ENCODE data around the gene REXO4.
A peak's percentile ranks its signal among the peaks of the same experiment; 100 is the strongest.

The REXO4 gene

DNA sequence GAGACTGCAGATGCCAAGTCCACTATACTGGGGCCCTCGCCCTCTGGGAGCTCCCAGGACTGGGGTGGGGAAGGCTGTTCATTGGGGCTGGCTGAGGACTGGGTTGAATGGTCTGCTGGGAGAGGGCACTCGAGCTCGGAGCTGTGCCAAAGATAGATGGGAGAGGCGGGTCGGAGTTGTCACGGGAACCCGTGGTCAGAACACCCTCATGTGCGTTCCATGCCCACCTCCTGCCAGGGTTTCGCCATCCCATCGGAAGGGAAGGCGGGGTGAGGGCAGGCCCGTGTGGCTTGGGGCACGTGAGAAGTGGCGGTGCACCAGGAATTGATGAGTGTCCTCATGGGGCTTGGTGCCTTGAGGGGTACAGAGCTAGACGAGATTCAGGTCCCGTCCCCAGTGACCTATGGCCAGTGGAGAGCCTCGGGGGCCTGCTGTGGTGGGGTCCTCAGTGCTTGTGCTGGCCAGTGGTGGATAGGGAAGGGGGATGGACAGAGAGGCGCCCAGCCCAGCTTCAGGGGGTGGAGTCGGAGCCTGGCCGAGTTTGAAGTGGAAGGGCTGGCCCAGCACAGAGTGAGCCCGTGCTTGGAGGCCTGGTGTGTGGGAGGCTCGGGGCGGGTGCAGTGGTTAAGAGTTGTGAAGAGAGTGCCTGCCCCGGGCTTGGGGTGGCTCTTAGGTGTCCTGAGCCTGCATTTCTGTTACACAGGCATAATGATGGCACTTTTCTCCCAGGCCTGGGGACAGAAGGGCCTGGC lies 46.2 kb upstream of the REXO4 start:
- Histone ChIP-seq H3K27ac (ENCODE audit: low read depth, low read length) (no peak overlapping the region), H3K4me3 (ENCODE audit: low read depth, low read length) (peak overlapping the region; percentile 5), H3K79me1 (ENCODE audit: low read length) (peaks cover 5% of the 10 kb centered on the region), H3K14ac (ENCODE audit: low read length) (no peak overlapping the region), H2AFZ (ENCODE audit: insufficient read depth, low read length, poor library complexity) (no peak overlapping the region), H3K23ac (ENCODE audit: low read length) (no peak overlapping the region), H3K36me3 (ENCODE audit: control insufficient read depth in 1 of 2, insufficient read depth in 2 of 2, low read length in 2 of 2) (peaks cover 9 to 11% of the 10 kb centered on the region in 2 experiments), H2BK120ac (ENCODE audit: insufficient read depth, low read length, poor library complexity) (no peak overlapping the region), H4K8ac (ENCODE audit: low read depth, low read length) (no peak overlapping the region), H2AK5ac (ENCODE audit: low read length) (no peak overlapping the region), H3K4me2 (ENCODE audit: low read length) (no peak overlapping the region), H3K4me1 (ENCODE audit: control insufficient read depth in 1 of 2, insufficient read depth in 2 of 2, low read length in 2 of 2) (peaks cover 5 to 8% of the 10 kb centered on the region in 2 experiments), H2BK5ac (ENCODE audit: low read depth, low read length, poor library complexity) (no peak overlapping the region), H3K27me3 (ENCODE audit: insufficient read depth, low read length) (no peaks in the 10 kb centered on the region), H3K79me2 (ENCODE audit: control insufficient read depth, insufficient read depth, low read length, poor library complexity) (peaks cover 2% of the 10 kb centered on the region), H3K9me3 (ENCODE audit: insufficient read depth, low read depth, low read length) (no peaks in the 10 kb centered on the region), H3K18ac (ENCODE audit: low read length) (no peak overlapping the region), H4K12ac (ENCODE audit: low read depth, low read length) (no peak overlapping the region), H3K9ac (ENCODE audit: low read length) (no peak overlapping the region), H2BK12ac (ENCODE audit: low read length) (no peak overlapping the region), H4K91ac (ENCODE audit: low read depth, low read length) (no peak overlapping the region), H3K4ac (ENCODE audit: low read depth, low read length) (no peak overlapping the region)
- no CpG with 5 or more reads among the region's 24 CpGs for WGBS (ENCODE audit: extremely low coverage, insufficient coverage, insufficient read length)
- no peak for DNase-seq

DNA sequence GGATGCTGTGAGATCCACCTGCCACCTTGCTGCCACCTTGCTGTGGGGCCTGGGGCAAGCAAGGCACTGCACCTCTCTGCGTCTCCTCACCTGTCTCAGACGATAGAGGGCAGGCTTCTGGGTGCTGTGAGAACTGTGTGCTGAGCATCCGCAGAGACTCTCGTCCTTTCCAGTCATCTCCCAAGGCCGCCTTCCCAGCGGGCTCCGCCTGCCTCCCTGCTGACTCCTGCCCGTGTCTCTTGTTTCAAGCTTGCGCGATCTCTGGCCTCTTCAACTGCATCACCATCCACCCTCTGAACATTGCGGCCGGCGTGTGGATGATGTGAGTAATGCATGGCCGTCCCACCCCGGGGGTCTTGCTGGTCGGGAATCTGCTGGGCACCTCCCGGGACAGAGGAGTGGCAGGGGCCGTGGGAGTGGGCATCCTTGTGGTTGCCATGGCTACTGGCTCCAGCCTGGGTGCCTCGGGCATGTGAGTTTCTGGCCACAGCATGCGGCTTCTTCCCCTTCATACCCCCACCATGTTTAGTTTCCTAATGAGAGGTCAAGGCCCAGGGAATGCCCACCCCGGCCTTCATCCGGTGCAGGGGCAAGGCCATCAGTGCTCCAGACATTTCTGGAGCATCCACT lies 45.5 kb upstream of the REXO4 start:
- no peak overlapping the region for H2BK12ac ChIP-seq (ENCODE audit: low read length)
- H3K23ac ChIP-seq (ENCODE audit: low read length), result no peak overlapping the region
- DNase-seq, result peak in 1 of 2 donors; percentile 11
- H3K36me3 ChIP-seq (ENCODE audit: control insufficient read depth in 1 of 2, insufficient read depth in 2 of 2, low read length in 2 of 2), result peaks cover 9 to 11% of the 10 kb centered on the region in 2 experiments
- peaks cover 5 to 10% of the 10 kb centered on the region in 2 experiments for H3K4me1 ChIP-seq (ENCODE audit: control insufficient read depth in 1 of 2, insufficient read depth in 2 of 2, low read length in 2 of 2)
- H4K91ac ChIP-seq (ENCODE audit: low read depth, low read length), result no peak overlapping the region
- no peak overlapping the region for H4K8ac ChIP-seq (ENCODE audit: low read depth, low read length)
- H3K9me3 ChIP-seq (ENCODE audit: insufficient read depth, low read depth, low read length), result no peaks in the 10 kb centered on the region
- peaks cover 5% of the 10 kb centered on the region for H3K79me1 ChIP-seq (ENCODE audit: low read length)
- no peaks in the 10 kb centered on the region for H3K27me3 ChIP-seq (ENCODE audit: insufficient read depth, low read length)
- H3K14ac ChIP-seq (ENCODE audit: low read length), result no peak overlapping the region
- H3K9ac ChIP-seq (ENCODE audit: low read length), result no peak overlapping the region
- no peak overlapping the region for H3K4me2 ChIP-seq (ENCODE audit: low read length)
- no peak overlapping the region for H2AK5ac ChIP-seq (ENCODE audit: low read length)
- H3K18ac ChIP-seq (ENCODE audit: low read length), result no peak overlapping the region
- no peak overlapping the region for H2BK120ac ChIP-seq (ENCODE audit: insufficient read depth, low read length, poor library complexity)
- no peak overlapping the region for H2AFZ ChIP-seq (ENCODE audit: insufficient read depth, low read length, poor library complexity)
- H3K79me2 ChIP-seq (ENCODE audit: control insufficient read depth, insufficient read depth, low read length, poor library complexity), result peaks cover 2% of the 10 kb centered on the region
- no peak overlapping the region for H3K27ac ChIP-seq (ENCODE audit: low read depth, low read length)
- H3K4ac ChIP-seq (ENCODE audit: low read depth, low read length), result no peak overlapping the region
- no peak overlapping the region for H4K12ac ChIP-seq (ENCODE audit: low read depth, low read length)
- no CpG with 5 or more reads among the region's 22 CpGs for WGBS (ENCODE audit: extremely low coverage, insufficient coverage, insufficient read length)
- H3K4me3 ChIP-seq (ENCODE audit: low read depth, low read length), result no peak overlapping the region
- no peak overlapping the region for H2BK5ac ChIP-seq (ENCODE audit: low read depth, low read length, poor library complexity)

DNA sequence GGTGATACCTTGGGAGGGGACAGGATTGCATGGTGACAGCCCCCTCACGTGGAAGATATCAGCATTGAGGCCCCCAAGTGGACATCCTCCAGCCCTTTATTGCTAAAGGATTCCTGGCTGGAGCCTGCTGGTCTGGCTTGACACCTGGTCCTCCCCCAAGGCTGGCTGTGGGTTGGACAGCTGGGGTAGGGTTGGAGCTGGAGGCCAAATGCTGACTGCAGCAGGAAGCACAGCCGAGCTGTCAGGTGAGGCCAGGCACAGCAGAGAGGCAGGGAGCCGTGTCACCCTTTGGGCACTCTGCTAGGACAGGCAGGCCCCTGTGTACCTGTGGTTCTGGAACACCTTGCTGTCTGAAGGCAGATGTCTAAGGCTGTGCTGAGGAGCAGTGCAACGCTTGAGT lies 44.2 kb upstream of the REXO4 start:
- Histone ChIP-seq H3K9me3 (ENCODE audit: insufficient read depth, low read depth, low read length) (no peaks in the 10 kb centered on the region), H2AK5ac (ENCODE audit: low read length) (no peak overlapping the region), H3K36me3 (ENCODE audit: control insufficient read depth in 1 of 2, insufficient read depth in 2 of 2, low read length in 2 of 2) (peaks cover 9 to 11% of the 10 kb centered on the region in 2 experiments), H3K27ac (ENCODE audit: low read depth, low read length) (no peak overlapping the region), H3K4ac (ENCODE audit: low read depth, low read length) (no peak overlapping the region), H3K4me1 (ENCODE audit: control insufficient read depth in 1 of 2, insufficient read depth in 2 of 2, low read length in 2 of 2) (peaks cover 5 to 10% of the 10 kb centered on the region in 2 experiments), H2AFZ (ENCODE audit: insufficient read depth, low read length, poor library complexity) (no peak overlapping the region), H3K79me2 (ENCODE audit: control insufficient read depth, insufficient read depth, low read length, poor library complexity) (peaks cover 2% of the 10 kb centered on the region), H3K9ac (ENCODE audit: low read length) (no peak overlapping the region), H2BK5ac (ENCODE audit: low read depth, low read length, poor library complexity) (no peak overlapping the region), H2BK12ac (ENCODE audit: low read length) (no peak overlapping the region), H3K18ac (ENCODE audit: low read length) (no peak overlapping the region), H3K14ac (ENCODE audit: low read length) (no peak overlapping the region), H3K79me1 (ENCODE audit: low read length) (peaks cover 5% of the 10 kb centered on the region), H4K91ac (ENCODE audit: low read depth, low read length) (no peak overlapping the region), H2BK120ac (ENCODE audit: insufficient read depth, low read length, poor library complexity) (no peak overlapping the region), H3K4me3 (ENCODE audit: low read depth, low read length) (no peak overlapping the region), H3K23ac (ENCODE audit: low read length) (no peak overlapping the region), H4K12ac (ENCODE audit: low read depth, low read length) (no peak overlapping the region), H4K8ac (ENCODE audit: low read depth, low read length) (no peak overlapping the region), H3K4me2 (ENCODE audit: low read length) (no peak overlapping the region), H3K27me3 (ENCODE audit: insufficient read depth, low read length) (no peaks in the 10 kb centered on the region)
- no peak for DNase-seq
- no CpG with 5 or more reads among the region's 4 CpGs for WGBS (ENCODE audit: extremely low coverage, insufficient coverage, insufficient read length)

DNA sequence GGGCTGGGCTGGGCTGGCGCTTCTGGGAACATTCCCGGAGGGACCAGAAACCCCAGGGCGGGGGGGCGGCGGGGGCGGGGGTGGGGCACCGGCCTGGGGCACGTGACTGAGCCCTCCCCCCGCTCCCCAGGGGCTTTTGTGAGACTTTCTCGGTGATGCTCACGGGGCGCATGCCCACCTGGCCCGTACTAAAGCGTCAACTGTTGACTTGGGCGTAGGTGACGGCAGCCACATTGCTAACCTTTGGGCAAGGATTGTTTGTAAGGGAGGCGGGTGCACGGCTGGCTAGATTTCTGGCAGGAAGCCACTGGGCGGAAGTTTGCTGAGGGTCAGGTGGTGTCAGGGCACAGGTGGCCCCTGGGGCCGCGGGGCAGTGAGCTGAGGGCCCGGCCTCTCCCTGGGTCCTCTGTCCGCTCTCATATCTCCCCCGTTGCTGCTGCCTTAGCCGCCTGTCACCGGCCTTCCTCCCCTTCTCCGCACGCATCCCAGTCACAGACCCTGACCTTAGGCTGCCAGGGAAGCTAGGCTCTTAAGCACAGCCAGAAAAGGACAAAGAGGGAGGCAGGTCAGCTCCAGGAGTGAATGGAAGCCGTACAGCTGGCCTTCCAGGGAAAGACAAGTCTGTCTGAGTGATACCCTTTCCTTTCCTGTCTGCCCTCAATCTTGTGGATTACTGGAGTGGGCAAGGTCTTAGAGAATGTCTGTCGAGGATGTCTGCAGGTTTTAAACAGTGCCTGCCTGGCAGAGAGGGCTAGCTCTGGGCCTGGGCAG lies 42.8 kb upstream of the REXO4 start:
- peaks cover 2% of the 10 kb centered on the region for H3K79me2 ChIP-seq (ENCODE audit: control insufficient read depth, insufficient read depth, low read length, poor library complexity)
- H3K9ac ChIP-seq (ENCODE audit: low read length), result peak overlapping the region; percentile 63
- H4K8ac ChIP-seq (ENCODE audit: low read depth, low read length), result peak overlapping the region; percentile 34
- no peak overlapping the region for H2BK12ac ChIP-seq (ENCODE audit: low read length)
- H3K4ac ChIP-seq (ENCODE audit: low read depth, low read length), result no peak overlapping the region
- H3K14ac ChIP-seq (ENCODE audit: low read length), result no peak overlapping the region
- peaks cover 5 to 10% of the 10 kb centered on the region in 2 experiments for H3K4me1 ChIP-seq (ENCODE audit: control insufficient read depth in 1 of 2, insufficient read depth in 2 of 2, low read length in 2 of 2)
- no peak overlapping the region for H2AK5ac ChIP-seq (ENCODE audit: low read length)
- no peak overlapping the region for H3K18ac ChIP-seq (ENCODE audit: low read length)
- DNase-seq, result peak; percentile 53 to 67
- H2AFZ ChIP-seq (ENCODE audit: insufficient read depth, low read length, poor library complexity), result peak overlapping the region; percentile 0
- no peak overlapping the region for H2BK120ac ChIP-seq (ENCODE audit: insufficient read depth, low read length, poor library complexity)
- no peak overlapping the region for H3K23ac ChIP-seq (ENCODE audit: low read length)
- H4K91ac ChIP-seq (ENCODE audit: low read depth, low read length), result peak overlapping the region; percentile 97
- H3K9me3 ChIP-seq (ENCODE audit: insufficient read depth, low read depth, low read length), result no peaks in the 10 kb centered on the region
- WGBS (ENCODE audit: extremely low coverage, insufficient coverage, insufficient read length), result no CpG with 5 or more reads among the region's 30 CpGs
- H3K36me3 ChIP-seq (ENCODE audit: control insufficient read depth in 1 of 2, insufficient read depth in 2 of 2, low read length in 2 of 2), result peaks cover 9 to 10% of the 10 kb centered on the region in 2 experiments
- peak overlapping the region; percentile 93 for H2BK5ac ChIP-seq (ENCODE audit: low read depth, low read length, poor library complexity)
- H3K4me3 ChIP-seq (ENCODE audit: low read depth, low read length), result peak overlapping the region; percentile 92
- peak overlapping the region; percentile 91 for H3K27ac ChIP-seq (ENCODE audit: low read depth, low read length)
- no peaks in the 10 kb centered on the region for H3K27me3 ChIP-seq (ENCODE audit: insufficient read depth, low read length)
- H3K79me1 ChIP-seq (ENCODE audit: low read length), result peaks cover 5% of the 10 kb centered on the region
- H3K4me2 ChIP-seq (ENCODE audit: low read length), result peak overlapping the region; percentile 80
- H4K12ac ChIP-seq (ENCODE audit: low read depth, low read length), result no peak overlapping the region

All from trophoblast cell (in vitro differentiated cells and primary cell).